HepG2 (cell line): Measurements from ENCODE around the gene ZNF33B. TPM values are rescaled to one million over a fixed set of nuclear protein-coding genes. Genes with fewer than 3 reads are reported as not detected.

Experiments
- ARNT ChIP-seq: fragments of 450-650 bp; IDR thresholded peaks from 2 replicates; pipeline ENCODE4 v1.6.1; 2017
- DRAP1 ChIP-seq: IDR thresholded peaks from 2 replicates; pipeline ENCODE4 v1.6.1; 2016; ENCODE audit warnings: missing genetic modification reagents, missing compliant biosample characterization
- FOXK2 ChIP-seq: fragments of 450-650 bp; IDR thresholded peaks from 2 replicates; pipeline ENCODE4 v1.6.1; 2016
- GPBP1L1 ChIP-seq: sonication (generic); formaldehyde crosslinking; IDR thresholded peaks from 2 replicates; pipeline ENCODE4 v1.5.0; 2020; ENCODE audit warnings: mild to moderate bottlenecking, missing genetic modification reagents
- HOXA9 ChIP-seq: sonication (generic); formaldehyde crosslinking; IDR thresholded peaks from 2 replicates; pipeline ENCODE4 v1.8.1; 2022; ENCODE audit warnings: missing genetic modification reagents, mild to moderate bottlenecking, moderate library complexity, borderline replicate concordance
- KDM5A ChIP-seq: fragments of 200-600 bp; sonication (generic); IDR thresholded peaks from 2 replicates; pipeline ENCODE4 v1.7.0; 2018; ENCODE audit warnings: antibody characterized with exemption, mild to moderate bottlenecking, low read length, borderline replicate concordance
- MAFG ChIP-seq: sonication (generic); formaldehyde crosslinking; IDR thresholded peaks from 2 replicates; pipeline ENCODE4 v1.5.1; 2020; ENCODE audit warnings: mild to moderate bottlenecking, missing genetic modification reagents
- MEIS2 ChIP-seq: sonication (generic); formaldehyde crosslinking; IDR thresholded peaks from 2 replicates; pipeline ENCODE4 v1.9.0; 2021; ENCODE audit warnings: mild to moderate bottlenecking, missing genetic modification reagents
- NFIC ChIP-seq: IDR thresholded peaks from 2 replicates; pipeline ENCODE4 v1.6.1; 2012; ENCODE audit warnings: mild to moderate bottlenecking, low read length, inconsistent platforms
- PITX1 ChIP-seq: sonication (generic); formaldehyde crosslinking; IDR thresholded peaks from 2 replicates; pipeline ENCODE4 v1.5.1; 2020; ENCODE audit warnings: mild to moderate bottlenecking, missing genetic modification reagents
- POGK ChIP-seq: sonication (generic); formaldehyde crosslinking; conservative IDR thresholded peaks from 2 replicates; pipeline ENCODE4 v1.8.0; 2022; ENCODE audit warnings: mild to moderate bottlenecking, moderate library complexity, missing genetic modification reagents
- POLR2AphosphoS2 ChIP-seq: IDR thresholded peaks from 2 replicates; pipeline ENCODE4 v1.6.1; 2011; ENCODE audit warnings: low read depth, low read length, improper control_type of control experiment
- RERE ChIP-seq: IDR thresholded peaks from 2 replicates; pipeline ENCODE4 v1.6.1; 2016; ENCODE audit warnings: low read depth, missing genetic modification reagents, missing compliant biosample characterization
- TFE3 ChIP-seq: IDR thresholded peaks from 2 replicates; pipeline ENCODE4 v1.6.1; 2016
- THRA ChIP-seq: sonication (generic); formaldehyde crosslinking; IDR thresholded peaks from 2 replicates; pipeline ENCODE4 v1.4.0; 2020; ENCODE audit warnings: missing genetic modification reagents, borderline replicate concordance
- ZFP1 ChIP-seq: IDR thresholded peaks from 2 replicates; pipeline ENCODE4 v1.6.1; 2016
- ZKSCAN1 ChIP-seq: fragments of 150-350 bp; IDR thresholded peaks from 2 replicates; pipeline ENCODE4 v1.6.1; 2014; ENCODE audit warnings: low read length
- ZNF121 ChIP-seq: sonication (generic); formaldehyde crosslinking; IDR thresholded peaks from 2 replicates; pipeline ENCODE4 v1.5.0; 2020; ENCODE audit warnings: mild to moderate bottlenecking, missing genetic modification reagents
- ZNF143 ChIP-seq: sonication (generic); formaldehyde crosslinking; IDR thresholded peaks from 2 replicates; pipeline ENCODE4 v1.4.0; 2020; ENCODE audit warnings: missing genetic modification reagents
- ZNF24 ChIP-seq: fragments of 450-650 bp; IDR thresholded peaks from 2 replicates; pipeline ENCODE4 v1.6.1; 2017; ENCODE audit warnings: antibody characterized with exemption, mild to moderate bottlenecking
- polyA plus RNA-seq, 8 experiments: library from polyadenylated mRNA; depleted of rRNA in 3 of 8; stranded (reverse) in 7 of 8; unstranded in 1 of 8; fragments of >200 nt; fragmentation: Illumina TruSeq in 4 of 8; extraction: Trizol in 4 of 8; gene quantifications; 2 replicates each; pipeline versions ENCODE4 v1.2.1 to v1.2.3, GENCODE V29; 2011 to 2016; ENCODE audit warnings: low read depth in 4 of 8, missing spikeins in 1 of 8, mixed read lengths in 1 of 8; ENCODE audit not compliant: insufficient read depth in 1 of 8
- total RNA-seq, 5 experiments: library from RNA; depleted of rRNA; stranded (reverse); fragments of >200 nt; fragmentation: Illumina TruSeq; extraction: Trizol; gene quantifications; 2 replicates each; pipeline ENCODE4 v1.2.3, GENCODE V29; 2016; ENCODE audit warnings: low read depth in 1 of 5

The ZNF33B gene
- total and polyA plus RNA-seq, 2 of the 13 experiments (the other 11 are each of a cell fraction or from before 2014, with no cell fraction given): 18.4 to 23.5 TPM

GRCh38 chr10:42543840-42544372 is 94.5 kb downstream of the ZNF33B start (continued):
- no peak for TF ChIP-seq RERE (CRISPR knock-in tag)
- no peak for TF ChIP-seq ZNF24
- no peak for TF ChIP-seq ZFP1 (CRISPR knock-in tag)
- TF ChIP-seq POLR2AphosphoS2: no peak
- TF ChIP-seq TFE3 (CRISPR knock-in tag): 0 out of 2 replicates have a peak, but pooled peaks have one; percentile 33
- TF ChIP-seq KDM5A: no peak
- TF ChIP-seq PITX1 (CRISPR knock-in tag): peak; percentile 64; the same call in 1 of the 2 replicates
- TF ChIP-seq MEIS2 (CRISPR knock-in tag): no peak
- no peak for TF ChIP-seq ZKSCAN1
- TF ChIP-seq FOXK2: no peak
- TF ChIP-seq ARNT: no peak
- TF ChIP-seq ZNF143 (CRISPR knock-in tag): no peak
- peak; percentile 87; the same call in 1 of the 2 replicates for TF ChIP-seq THRA (CRISPR knock-in tag)
- TF ChIP-seq POGK: no peak
- TF ChIP-seq DRAP1: no peak
- TF ChIP-seq HOXA9 (CRISPR knock-in tag): no peak
- TF ChIP-seq NFIC: no peak
- TF ChIP-seq GPBP1L1 (CRISPR knock-in tag): no peak
- no peak for TF ChIP-seq MAFG
- peak; percentile 62; the same call in 1 of the 2 replicates for TF ChIP-seq ZNF121 (CRISPR knock-in tag)
